ENCODE data around the gene MORF4L1.
A peak's percentile ranks its signal among the peaks of the same experiment; 100 is the strongest.
"Not testable (repeated sequence)": the region's sequence is repeated elsewhere in the genome, so short reads cannot be mapped to it uniquely, and the experiment has no call there.

MORF4L1 gene

DNA sequence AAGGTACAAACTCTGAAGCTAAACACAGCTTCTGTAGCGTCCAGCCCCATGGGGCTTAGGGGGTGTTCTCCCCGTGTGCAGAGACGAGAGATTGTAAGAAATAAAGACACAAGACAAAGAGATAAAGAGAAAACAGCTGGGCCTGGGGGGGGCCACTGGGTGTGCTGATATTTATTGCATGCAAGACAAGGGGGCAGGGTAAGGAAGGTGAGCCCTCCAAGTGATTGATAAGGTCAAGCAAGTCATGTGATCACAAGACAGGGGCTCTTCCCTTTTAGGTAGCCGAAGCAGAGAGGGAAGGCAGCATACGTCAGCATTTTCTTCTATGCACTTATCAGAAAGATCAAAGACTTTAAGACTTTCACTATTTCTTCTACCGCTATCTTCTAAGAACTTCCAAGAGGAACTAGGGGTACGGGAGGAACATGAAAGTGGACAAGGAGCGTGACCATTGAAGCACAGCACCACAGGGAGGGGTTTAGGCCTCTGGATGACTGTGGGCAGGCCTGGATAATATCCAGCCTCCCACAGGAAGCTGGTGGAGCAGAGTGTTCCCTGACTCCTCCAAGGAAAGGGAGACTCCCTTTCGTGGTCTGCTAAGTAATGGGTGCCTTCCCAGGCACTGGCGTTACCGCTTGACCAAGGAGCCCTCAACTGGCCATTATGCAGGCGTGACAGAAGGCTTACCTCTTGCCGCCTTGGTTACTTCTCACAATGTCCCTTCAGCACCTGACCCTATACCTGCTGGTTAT is 29.8 kb downstream of the MORF4L1 start:
- DNase-seq = not testable (repeated sequence)

DNA sequence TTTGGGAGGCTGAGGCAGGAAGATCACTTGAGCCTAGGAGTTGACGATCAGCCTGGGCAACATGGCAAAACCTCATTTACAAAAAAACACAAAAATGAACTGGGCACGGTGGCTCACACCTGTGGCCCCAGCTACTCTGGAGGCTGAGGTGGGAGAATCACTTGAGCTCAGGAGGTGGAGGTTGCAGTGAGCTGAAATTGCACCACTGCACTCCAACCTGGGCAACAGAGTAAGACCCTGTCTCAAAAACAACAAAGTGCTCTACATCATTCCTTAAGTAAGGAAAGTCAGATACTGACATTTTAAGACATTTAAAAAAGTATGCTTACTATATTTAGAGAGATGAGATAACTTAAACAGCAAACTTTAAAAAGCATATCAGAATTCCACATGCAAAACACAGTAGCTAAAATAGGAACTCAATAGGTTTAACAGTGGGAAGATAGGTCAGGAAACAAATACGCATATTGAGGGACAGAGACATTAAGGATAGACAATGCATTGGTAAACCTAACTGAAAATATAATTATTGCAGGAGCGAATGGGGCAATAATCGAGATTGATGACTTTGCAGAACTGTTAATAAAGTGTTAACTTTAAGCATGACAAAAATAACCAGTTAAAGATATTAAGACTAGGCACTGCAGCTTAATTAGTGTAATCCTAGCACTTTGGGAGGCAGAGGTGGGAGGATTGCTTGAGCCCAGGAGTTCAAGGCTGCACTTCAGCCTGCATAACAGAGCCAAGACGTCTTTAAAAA is 32.1 kb downstream of the MORF4L1 start:
- DNase-seq = no peak

DNA sequence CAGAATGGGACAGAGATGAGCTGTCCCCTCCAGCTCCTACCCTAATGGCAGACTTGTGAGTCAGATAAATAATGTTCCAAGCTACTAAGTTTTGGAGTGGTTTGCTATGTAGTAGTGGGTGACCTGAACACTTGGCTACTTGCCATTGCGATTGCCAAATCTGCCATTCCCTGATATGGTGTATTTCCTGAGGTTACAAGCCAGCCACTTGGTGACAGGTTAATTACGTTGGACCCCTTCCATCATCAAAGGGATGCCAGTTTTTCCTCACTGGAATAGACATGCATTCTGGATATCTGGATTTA is 33.6 kb downstream of the MORF4L1 start:
- DNase-seq = no peak

DNA sequence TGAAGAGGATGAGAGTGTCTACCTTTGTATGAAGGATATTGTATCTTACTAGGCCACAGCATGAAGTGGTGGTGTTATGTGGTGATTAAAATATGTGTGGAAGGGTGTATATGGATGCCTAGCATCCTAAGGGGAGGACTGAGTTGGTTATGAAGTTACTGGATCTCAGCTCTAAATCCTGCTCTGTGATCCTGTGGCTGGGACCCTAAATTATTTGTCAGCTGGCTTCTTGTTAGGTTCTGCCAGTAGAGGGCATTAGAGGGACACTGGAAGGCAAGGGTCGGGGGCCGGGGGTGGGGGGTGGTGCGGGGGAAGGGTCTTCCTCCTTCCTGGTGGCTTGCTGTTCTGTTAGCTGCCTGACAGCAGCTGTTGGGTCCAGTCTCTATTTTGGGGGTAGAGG is 34.9 kb downstream of the MORF4L1 start:
- no peak for DNase-seq

DNA sequence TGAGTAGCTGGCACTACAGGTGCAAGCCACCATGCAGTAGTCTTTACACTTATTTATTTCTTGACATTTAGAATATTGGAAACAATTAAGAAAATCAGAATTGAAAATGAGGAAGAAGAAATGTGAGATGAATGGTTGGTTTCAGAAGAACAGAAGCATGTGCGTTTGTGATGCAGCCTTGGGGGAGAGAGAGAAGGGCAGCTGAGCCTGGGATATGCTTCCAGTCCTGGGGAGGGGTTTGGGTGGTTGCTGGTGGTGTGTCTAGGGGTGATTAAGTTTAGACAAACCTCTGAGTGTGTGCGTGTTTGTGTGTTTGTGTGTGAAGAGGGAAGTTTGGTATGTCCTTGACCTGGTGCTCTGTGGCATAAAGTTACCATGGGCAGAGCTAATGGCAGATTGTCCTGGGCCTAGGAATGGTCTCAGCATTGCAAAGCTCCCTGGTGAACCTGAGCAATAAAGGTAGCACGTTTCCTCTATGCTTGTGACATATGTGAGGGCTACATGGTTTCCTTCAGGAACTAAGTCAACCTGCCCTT is 36.5 kb downstream of the MORF4L1 start:
- DNase-seq = no peak

DNA sequence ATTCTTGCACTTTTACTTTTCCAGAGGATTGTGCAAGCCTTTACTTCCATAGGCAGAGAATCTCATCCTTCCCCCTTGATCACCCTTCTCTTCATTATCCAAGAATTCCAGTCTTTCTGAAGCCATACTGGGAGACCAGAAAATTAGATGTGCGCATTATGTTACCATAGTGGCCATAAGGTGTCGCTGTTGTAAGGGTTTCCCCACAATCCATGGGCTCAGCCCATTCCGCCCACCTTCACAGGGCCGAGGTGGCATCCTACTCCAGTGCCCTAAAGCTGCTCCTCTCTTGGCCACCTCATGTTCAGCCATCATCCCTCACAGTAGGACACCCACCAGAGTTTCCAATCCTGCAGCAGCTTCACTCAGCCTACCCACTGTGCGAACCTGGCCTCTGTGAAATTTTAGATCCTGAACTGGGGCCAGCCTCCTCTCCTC is 37.1 kb downstream of the MORF4L1 start:
- DNase-seq = peak in 2 of 5 experiments; percentile 7 to 38

- no peak for DNase-seq
These were observed 37.6 kb downstream of the MORF4L1 start for GRCh38 chr15:78910271-78910670.

DNA sequence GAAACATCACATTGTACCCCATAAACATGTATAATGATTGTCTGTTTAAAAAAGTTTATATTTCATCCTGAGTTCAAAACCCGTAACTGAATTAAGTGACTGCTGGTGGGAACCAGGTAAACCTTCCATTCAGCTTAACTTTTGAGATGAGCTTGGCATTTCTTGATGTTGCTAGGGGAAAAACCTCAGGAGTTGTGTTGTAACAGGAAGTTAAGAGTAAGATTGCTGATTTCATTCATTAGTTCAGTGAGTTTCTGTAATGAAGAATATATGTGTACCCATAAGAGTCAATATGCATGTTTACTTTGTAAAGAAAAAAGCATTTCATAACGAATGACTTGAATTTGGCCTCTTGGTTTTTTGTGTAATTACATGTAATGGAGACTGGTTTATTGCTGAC is 39.6 kb downstream of the MORF4L1 start:
- DNase-seq = no peak

DNA sequence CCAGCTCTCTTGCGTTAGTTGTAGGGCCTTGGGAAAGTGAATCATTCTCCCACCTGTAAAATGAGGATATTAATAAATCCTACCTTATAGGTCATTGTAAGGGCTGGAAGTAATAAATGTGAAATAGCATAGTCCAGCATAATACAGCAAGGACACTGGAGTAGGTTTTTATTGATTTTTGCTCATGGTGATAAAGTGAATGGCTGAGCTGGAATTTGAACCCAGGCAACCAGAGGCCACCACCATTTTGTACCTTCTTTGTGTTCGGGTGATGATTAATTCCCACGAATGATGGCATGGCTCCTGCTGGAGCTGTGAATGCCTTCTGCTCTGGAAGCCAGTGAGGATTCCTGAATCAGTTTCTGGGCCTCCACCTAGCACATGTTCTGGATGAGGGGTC is 40.3 kb downstream of the MORF4L1 start:
- DNase-seq = no peak

DNA sequence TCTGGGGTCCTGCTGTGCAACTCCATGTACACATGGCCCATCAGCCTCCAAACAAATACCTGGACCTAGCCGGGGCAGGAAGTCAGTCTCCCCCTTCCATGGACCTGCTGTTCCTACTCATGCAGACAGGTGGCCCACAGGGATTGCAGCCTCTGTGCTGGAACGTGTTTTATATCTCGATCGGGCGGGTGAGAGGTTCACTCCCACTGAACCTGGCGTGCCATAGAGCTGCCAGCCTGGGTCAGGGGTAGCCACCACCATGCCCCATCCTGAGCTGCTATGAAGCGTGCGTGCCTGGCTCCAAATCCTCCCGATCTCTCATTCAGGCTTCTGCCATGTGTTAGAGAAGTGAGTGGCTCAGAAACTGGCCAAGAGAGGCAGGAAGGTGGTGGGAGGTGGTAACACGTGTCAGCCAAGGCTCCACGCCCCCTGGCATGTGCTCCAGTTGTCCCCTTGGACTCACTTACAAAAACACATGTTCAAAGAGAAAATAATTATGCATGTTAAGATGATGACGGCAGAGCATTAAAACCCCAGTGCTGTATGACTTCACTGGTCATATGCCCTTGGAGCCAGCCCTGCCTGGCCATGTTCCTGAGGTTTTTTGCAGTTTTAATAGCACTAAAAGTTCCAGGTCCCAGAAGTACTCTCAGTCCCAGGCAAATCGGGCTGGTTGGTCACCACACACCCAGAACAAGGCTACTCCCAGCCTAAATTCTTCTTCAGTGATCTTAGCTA is 41.5 kb downstream of the MORF4L1 start:
- no peak for DNase-seq

DNA sequence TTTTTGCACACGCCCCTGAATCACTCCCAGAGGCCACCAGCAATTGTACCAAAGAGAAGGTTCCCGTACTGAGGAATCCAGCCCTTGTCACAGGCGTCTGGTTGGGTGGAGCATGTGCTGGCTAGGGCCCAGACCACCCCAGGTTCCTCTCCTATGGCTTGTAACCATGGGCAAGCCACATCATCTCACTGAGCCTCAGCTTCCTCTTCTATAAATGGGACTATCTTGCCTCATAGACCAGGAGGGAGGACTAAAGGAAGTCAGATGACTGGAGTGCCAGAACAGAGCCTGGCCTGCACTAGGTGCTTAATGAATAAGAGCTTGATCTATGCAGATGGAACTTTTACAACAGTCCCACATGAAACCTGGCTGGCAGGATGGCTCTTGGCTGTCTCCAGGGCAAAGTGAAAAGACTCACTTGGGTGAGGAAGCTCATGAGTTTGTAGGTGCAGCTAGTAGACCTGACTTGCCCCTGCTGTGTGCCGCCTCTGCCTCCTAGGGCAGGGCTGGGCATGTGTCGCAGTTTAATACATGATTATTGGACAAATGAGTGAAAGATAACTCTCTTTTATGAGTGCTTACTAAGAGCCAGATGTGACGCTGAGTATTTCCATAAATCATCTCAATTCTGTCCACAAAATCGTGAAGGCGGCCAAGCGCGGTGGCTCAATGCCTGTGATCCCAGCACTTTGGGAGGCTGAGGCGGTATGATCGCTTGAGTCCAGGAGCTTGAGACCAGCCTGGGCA is 42.8 kb downstream of the MORF4L1 start:
- no peak for DNase-seq

DNA sequence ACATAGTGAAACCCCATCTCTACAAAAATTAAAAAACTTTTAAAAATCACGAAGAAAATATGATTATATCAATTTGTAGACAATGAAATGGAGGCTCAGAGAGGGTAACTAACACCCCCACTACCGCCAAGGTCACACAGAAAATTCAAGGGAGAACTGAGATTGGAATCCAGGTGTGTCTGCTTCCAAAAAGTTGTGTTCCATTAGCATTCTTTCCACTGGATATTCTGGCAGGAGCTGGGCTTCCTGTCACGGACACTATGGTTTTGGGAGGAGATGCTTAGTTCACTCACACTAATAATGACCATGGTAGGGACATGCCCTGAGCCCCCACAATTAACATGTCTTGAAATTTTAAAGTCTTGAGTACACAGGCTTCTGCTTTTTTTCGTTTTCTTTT is 43.4 kb downstream of the MORF4L1 start:
- no peak for DNase-seq

DNA sequence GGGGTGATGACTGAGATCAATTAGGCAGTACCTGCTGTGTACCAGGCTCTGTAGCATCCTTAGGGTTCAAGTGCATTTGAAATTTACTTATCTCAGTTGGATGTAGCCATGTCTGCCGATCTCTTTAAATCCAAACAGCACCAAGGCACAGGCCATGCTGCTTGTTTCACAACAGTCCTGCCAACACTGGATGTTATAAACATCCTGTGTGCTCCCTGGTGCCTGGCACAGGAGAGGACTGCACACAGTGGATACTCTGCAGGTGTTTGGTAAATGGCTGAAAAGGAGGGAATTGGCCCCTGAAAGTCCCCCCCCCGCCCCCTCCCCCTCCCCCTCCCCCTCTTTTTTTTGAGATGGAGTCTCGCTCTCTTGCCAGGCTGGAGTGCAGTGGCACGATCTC is 45.2 kb downstream of the MORF4L1 start:
- no peak for DNase-seq

DNA sequence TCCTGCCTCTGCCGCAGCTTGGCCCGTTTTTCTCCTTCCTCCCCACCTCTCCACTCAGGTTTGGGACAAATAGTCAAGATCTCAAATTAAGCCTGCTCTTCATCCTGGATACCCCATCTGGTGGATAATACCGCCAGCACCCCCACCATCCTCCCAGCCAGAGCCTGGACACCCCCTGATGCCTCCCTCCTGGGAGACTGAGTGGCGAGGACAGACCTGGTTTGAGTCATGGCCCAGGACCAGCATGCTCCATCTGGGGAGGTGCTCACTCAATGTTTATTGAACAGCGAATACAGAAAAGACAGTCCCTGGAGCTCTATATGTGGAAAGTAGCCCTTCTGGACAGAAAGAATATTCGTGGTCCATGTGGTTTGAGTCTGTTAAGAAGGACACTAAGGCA is 48.8 kb downstream of the MORF4L1 start:
- DNase-seq = no peak

- DNase-seq = no peak
These were observed 49.2 kb downstream of the MORF4L1 start for GRCh38 chr15:78921940-78922339.

GRCh38 chr15:78922527-78922926 is 49.8 kb downstream of the MORF4L1 start:
- no peak for DNase-seq

DNA sequence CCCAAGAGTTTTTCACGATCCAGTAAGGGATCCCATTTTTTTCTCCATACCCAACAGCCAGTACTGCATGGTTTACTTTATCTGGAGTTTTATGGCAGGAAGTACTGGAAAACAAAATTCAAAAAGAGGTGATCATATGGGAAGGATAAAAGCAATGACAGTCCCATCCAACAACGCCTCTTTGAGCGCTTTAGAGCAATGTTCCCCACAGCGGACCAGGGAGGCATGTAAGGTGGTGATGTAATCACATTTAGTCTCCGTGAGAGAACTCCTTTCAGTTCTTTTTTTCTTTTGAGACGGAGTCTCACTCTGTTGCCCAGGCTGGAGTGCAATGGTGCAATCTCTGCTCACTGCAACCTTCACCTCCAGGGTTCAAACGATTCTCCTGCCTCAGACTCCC is 50.3 kb downstream of the MORF4L1 start:
- DNase-seq = no peak

DNA sequence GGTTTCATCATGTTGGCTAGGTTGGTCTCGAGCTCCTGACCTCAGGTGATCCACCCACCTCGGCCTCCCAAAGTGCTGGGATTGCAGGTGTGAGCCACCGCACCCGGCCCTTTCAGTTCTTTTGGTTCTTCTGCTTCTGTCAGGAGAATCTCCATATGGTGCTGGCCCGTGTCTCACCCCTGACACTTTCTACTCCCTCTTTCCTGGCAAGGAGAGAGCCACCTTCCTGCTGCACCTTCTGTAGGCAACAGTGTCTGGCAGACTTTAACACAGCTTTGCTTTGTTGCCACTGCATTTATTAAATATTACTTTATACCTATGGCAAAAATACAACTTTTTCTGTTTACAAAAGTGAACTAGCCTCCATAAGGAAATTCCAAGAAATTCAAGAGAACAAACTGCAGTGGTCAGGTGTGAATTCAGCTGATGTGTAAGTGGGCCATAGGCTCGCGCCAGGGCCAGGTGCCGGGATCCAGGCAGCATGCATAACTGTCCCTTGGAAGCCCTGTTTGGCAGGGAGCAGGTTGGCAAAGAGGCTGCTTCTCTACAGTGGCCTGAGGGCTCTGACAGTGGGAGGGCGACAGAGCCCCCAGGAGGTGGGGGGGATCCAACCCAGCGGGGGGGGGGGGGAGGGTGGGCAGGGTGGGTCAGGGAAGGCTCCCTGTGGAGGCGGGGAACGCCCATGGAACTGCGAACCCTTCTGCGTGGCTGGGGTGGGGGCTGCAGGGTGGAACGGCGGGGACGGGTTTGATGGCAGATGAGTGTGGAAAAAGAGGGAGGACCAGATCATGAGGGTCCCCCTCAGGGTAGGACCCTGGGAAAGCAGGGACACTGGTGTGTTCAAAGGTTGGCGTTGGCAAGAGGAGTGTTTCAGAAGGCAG is 51.0 kb downstream of the MORF4L1 start:
- no peak for DNase-seq

DNA sequence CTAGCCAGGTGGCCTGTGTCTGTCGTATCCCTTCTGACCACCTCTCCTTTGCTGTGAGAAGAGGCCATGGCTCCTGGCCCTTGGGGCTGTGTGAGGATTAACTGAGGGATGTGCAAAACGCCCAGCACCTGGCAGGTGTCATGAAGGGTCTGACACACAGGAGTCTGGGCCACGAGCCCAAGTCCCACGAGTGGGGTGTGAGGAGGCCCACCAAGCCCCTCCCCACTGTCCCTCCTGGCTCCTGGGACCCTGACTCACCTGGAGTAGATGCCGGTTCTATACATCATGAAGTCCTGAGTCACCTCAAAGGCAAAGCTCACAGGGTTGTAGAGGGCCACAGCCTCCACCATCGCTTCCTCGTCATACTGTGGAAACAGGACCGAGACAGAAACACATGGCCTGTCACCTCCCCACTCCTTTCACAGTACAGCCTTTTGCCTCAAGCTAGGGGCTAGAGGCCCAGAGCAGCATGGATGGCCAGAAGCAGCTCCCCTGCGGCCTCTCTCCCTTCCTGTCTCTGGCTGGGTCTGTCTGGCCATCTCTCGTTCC is 52.5 kb downstream of the MORF4L1 start:
- DNase-seq = no peak

GRCh38 chr15:78925956-78926743 is 53.5 kb downstream of the MORF4L1 start:
- DNase-seq = no peak

Data from T-helper 2 cell (primary cell).